Ovary (tissue), 3 donors: Measurements from ENCODE around the gene PRRC2C.

ENCODE experiments used
- CTCF ChIP-seq, 3 donors: fragments of 450-650 bp in 2 of 3; fragments of 200-600 bp in 1 of 3; IDR thresholded peaks; one replicate each; pipeline versions ENCODE4 v1.5.1 to v1.8.0; 2016 to 2022; ENCODE audit warnings: antibody characterized with exemption in 3 of 3, mild to moderate bottlenecking in 1 of 3
- POLR2A ChIP-seq: fragments of 450-650 bp; IDR thresholded peaks from one replicate; pipeline ENCODE4 v1.6.1; 2017; ENCODE audit warnings: antibody characterized with exemption, mild to moderate bottlenecking, moderate library complexity
- donor health status: DM: no; HTN: no; CAD: no.

- TF ChIP-seq CTCF (IDR thresholded peaks at IDR 0.05) (no peak), POLR2A (no peak)
These were observed 96.4 kb downstream of the PRRC2C start for GRCh38 chr1:171581766-171582165.
